IPS DF 6.9 (cell line): ENCODE results near the gene ZNF408.

Experiments used
- DNase-seq: peaks from one replicate; pipeline ENCODE4 v3.0.0-alpha.2; 2013; ENCODE audit warnings: low read depth, low spot score
- H3K27ac ChIP-seq: one replicate; pipeline ENCODE4 v1.5.1; 2013; ENCODE audit warnings: low read length, control low read depth
- H3K27me3 ChIP-seq: 2 replicates; pipeline ENCODE4 v1.6.1; 2013; ENCODE audit warnings: mild to moderate bottlenecking, low read length; ENCODE audit not compliant: control insufficient read depth, insufficient read depth
- H3K36me3 ChIP-seq: 2 replicates; pipeline ENCODE4 v1.6.1; 2013; ENCODE audit warnings: low read length; ENCODE audit not compliant: control insufficient read depth, insufficient read depth
- H3K4me1 ChIP-seq: 2 replicates; pipeline ENCODE4 v1.6.1; 2013; ENCODE audit warnings: low read length; ENCODE audit not compliant: control insufficient read depth, insufficient read depth
- H3K4me3 ChIP-seq: 2 replicates; pipeline ENCODE4 v1.5.1; 2013; ENCODE audit warnings: mild to moderate bottlenecking, low read length
- H3K9me3 ChIP-seq: 2 replicates; pipeline ENCODE4 v1.6.1; 2013; ENCODE audit warnings: low read length, inconsistent platforms; ENCODE audit not compliant: control insufficient read depth, insufficient read depth
- WGBS: extraction: QIAGEN DNeasy Blood & Tissue Kit; methylation state at CpG from one replicate; pipeline ENCODE4 v1.1.7; 2013; ENCODE audit warnings: mixed read lengths, missing lambda C conversion rate; ENCODE audit not compliant: insufficient read length, insufficient coverage; 5-methylcytosine and 5-hydroxymethylcytosine counted together

ZNF408 gene

GRCh38 chr11:46725338-46726205, 24.7 kb downstream of the ZNF408 start:
- no CpG with 5 or more reads among the region's 19 CpGs for WGBS
- H3K36me3 ChIP-seq: no peaks in the 10 kb centered on the region
- H3K4me1 ChIP-seq: peaks cover 3% of the 10 kb centered on the region; the same call in 1 of the 2 replicates
- no peak for DNase-seq
- H3K4me3 ChIP-seq: no peak overlapping the region
- no peak overlapping the region for H3K27ac ChIP-seq
- no peaks in the 10 kb centered on the region for H3K27me3 ChIP-seq
- no peaks in the 10 kb centered on the region for H3K9me3 ChIP-seq

- Histone ChIP-seq H3K4me1 (peaks cover 3% of the 10 kb centered on the region; the same call in 1 of the 2 replicates), H3K27ac (no peak overlapping the region), H3K9me3 (no peaks in the 10 kb centered on the region), H3K4me3 (no peak overlapping the region), H3K36me3 (no peaks in the 10 kb centered on the region), H3K27me3 (no peaks in the 10 kb centered on the region)
- no CpG with 5 or more reads among the region's 26 CpGs for WGBS
- no peak for DNase-seq
These were observed 25.5 kb downstream of the ZNF408 start for GRCh38 chr11:46726206-46726862.

- DNase-seq: no peak
- H3K4me1 ChIP-seq: peaks cover 3% of the 10 kb centered on the region; the same call in 1 of the 2 replicates
- H3K4me3 ChIP-seq: no peak overlapping the region
- no peak overlapping the region for H3K27ac ChIP-seq
- no peaks in the 10 kb centered on the region for H3K36me3 ChIP-seq
- no peaks in the 10 kb centered on the region for H3K9me3 ChIP-seq
- WGBS: no CpG with 5 or more reads among the region's 17 CpGs
- no peaks in the 10 kb centered on the region for H3K27me3 ChIP-seq
These were observed 27.3 kb downstream of the ZNF408 start for GRCh38 chr11:46727952-46728658.

- Histone ChIP-seq H3K4me3 (no peak overlapping the region), H3K27ac (no peak overlapping the region), H3K36me3 (no peaks in the 10 kb centered on the region), H3K4me1 (peaks cover 3% of the 10 kb centered on the region; the same call in 1 of the 2 replicates), H3K27me3 (no peaks in the 10 kb centered on the region), H3K9me3 (no peaks in the 10 kb centered on the region)
- WGBS: no CpG with 5 or more reads among the region's 9 CpGs
- DNase-seq: no peak
These were observed 27.8 kb downstream of the ZNF408 start for GRCh38 chr11:46728659-46729040.

GRCh38 chr11:46729110-46730027, 28.5 kb downstream of the ZNF408 start:
- Histone ChIP-seq H3K9me3 (no peaks in the 10 kb centered on the region), H3K27ac (no peak overlapping the region), H3K36me3 (no peaks in the 10 kb centered on the region), H3K4me1 (no peaks in the 10 kb centered on the region; the same call in 1 of the 2 replicates), H3K4me3 (no peak overlapping the region), H3K27me3 (no peaks in the 10 kb centered on the region)
- no CpG with 5 or more reads among the region's 24 CpGs for WGBS
- no peak for DNase-seq

- WGBS: no CpG with 5 or more reads among the region's 4 CpGs
- Histone ChIP-seq H3K27ac (no peak overlapping the region), H3K9me3 (no peaks in the 10 kb centered on the region), H3K4me3 (no peak overlapping the region), H3K36me3 (no peaks in the 10 kb centered on the region), H3K27me3 (no peaks in the 10 kb centered on the region), H3K4me1 (no peaks in the 10 kb centered on the region)
- DNase-seq: no peak
These were observed 30.7 kb downstream of the ZNF408 start for GRCh38 chr11:46731545-46731944.

GRCh38 chr11:46733234-46733633, 32.4 kb downstream of the ZNF408 start:
- WGBS: no CpG with 5 or more reads among the region's 1 CpG
- no peak for DNase-seq
- Histone ChIP-seq H3K9me3 (no peaks in the 10 kb centered on the region), H3K27me3 (no peaks in the 10 kb centered on the region), H3K4me3 (no peak overlapping the region), H3K27ac (no peak overlapping the region), H3K36me3 (no peaks in the 10 kb centered on the region), H3K4me1 (no peaks in the 10 kb centered on the region)

- H3K27me3 ChIP-seq: no peaks in the 10 kb centered on the region
- WGBS: no CpG with 5 or more reads among the region's 7 CpGs
- H3K27ac ChIP-seq: no peak overlapping the region
- no peak overlapping the region for H3K4me3 ChIP-seq
- H3K36me3 ChIP-seq: no peaks in the 10 kb centered on the region
- H3K4me1 ChIP-seq: no peaks in the 10 kb centered on the region; the same call in 1 of the 2 replicates
- no peaks in the 10 kb centered on the region for H3K9me3 ChIP-seq
- no peak for DNase-seq
These were observed 35.3 kb downstream of the ZNF408 start for GRCh38 chr11:46736146-46736545.

GRCh38 chr11:46736615-46737014, 35.8 kb downstream of the ZNF408 start:
- no CpG with 5 or more reads among the region's 5 CpGs for WGBS
- H3K4me3 ChIP-seq: no peak overlapping the region
- H3K4me1 ChIP-seq: no peaks in the 10 kb centered on the region; the same call in 1 of the 2 replicates
- no peak for DNase-seq
- H3K27me3 ChIP-seq: no peaks in the 10 kb centered on the region
- H3K9me3 ChIP-seq: no peaks in the 10 kb centered on the region
- peaks cover 2% of the 10 kb centered on the region; the same call in 1 of the 2 replicates for H3K36me3 ChIP-seq
- no peak overlapping the region for H3K27ac ChIP-seq
